Colonic mucosa (tissue), 4 donors: Measurements from ENCODE around the gene TRAF2. TPM values are rescaled to one million over a fixed set of nuclear protein-coding genes. Genes with fewer than 3 reads are reported as not detected.

Experiments
- DNase-seq: peaks from one replicate; pipeline ENCODE4 v3.0.0-alpha.2; 2020
- H3K27ac ChIP-seq: fragments of 200-600 bp; one replicate; pipeline ENCODE4 v1.8.0; 2021
- H3K27me3 ChIP-seq: fragments of 200-600 bp; one replicate; pipeline ENCODE4 v1.8.0; 2021
- H3K36me3 ChIP-seq: fragments of 200-600 bp; one replicate; pipeline ENCODE4 v1.8.0; 2021
- H3K4me1 ChIP-seq: fragments of 200-600 bp; one replicate; pipeline ENCODE4 v1.8.0; 2021; ENCODE audit warnings: mild to moderate bottlenecking
- H3K4me3 ChIP-seq: fragments of 200-600 bp; one replicate; pipeline ENCODE4 v1.8.0; 2021
- H3K9ac ChIP-seq, 2 donors: one replicate each; pipeline ENCODE4 v1.7.0; 2013; ENCODE audit warnings: control low read depth in 2 of 2, low read depth in 2 of 2, low read length in 2 of 2
- H3K9me3 ChIP-seq: fragments of 200-600 bp; one replicate; pipeline ENCODE4 v1.8.0; 2021
- intact Hi-C: fragments of 100-400 bp; cut with DNase I; formaldehyde crosslinking; loops from one replicate; pipeline ENCODE4 v1.14.1; 2022
- total RNA-seq, 2 donors: library from RNA; stranded (reverse); fragmentation: NEBNext Ultra II Directional in 1 of 2; extraction: Animal tissue kit (Norgen Biotek cat#: 25700) in 1 of 2; gene quantifications; one replicate each; pipeline ENCODE4 v1.2.1, GENCODE V29; 2021
- TF ChIP-seq, protein P1 (sequence below): fragments of 200-600 bp; IDR thresholded peaks from one replicate; pipeline ENCODE4 v1.8.0; 2022; ENCODE audit warnings: antibody characterized with exemption, mild to moderate bottlenecking
- donor health status: healthy.
- donor health status: DM: no; HTN: no; CAD: no.
- donor health status: DM: no; HTN: no; CAD: no.

Gene TRAF2
- total RNA-seq, 2 donors from 2014 or later = 22.4 to 50.6 TPM

DNA sequence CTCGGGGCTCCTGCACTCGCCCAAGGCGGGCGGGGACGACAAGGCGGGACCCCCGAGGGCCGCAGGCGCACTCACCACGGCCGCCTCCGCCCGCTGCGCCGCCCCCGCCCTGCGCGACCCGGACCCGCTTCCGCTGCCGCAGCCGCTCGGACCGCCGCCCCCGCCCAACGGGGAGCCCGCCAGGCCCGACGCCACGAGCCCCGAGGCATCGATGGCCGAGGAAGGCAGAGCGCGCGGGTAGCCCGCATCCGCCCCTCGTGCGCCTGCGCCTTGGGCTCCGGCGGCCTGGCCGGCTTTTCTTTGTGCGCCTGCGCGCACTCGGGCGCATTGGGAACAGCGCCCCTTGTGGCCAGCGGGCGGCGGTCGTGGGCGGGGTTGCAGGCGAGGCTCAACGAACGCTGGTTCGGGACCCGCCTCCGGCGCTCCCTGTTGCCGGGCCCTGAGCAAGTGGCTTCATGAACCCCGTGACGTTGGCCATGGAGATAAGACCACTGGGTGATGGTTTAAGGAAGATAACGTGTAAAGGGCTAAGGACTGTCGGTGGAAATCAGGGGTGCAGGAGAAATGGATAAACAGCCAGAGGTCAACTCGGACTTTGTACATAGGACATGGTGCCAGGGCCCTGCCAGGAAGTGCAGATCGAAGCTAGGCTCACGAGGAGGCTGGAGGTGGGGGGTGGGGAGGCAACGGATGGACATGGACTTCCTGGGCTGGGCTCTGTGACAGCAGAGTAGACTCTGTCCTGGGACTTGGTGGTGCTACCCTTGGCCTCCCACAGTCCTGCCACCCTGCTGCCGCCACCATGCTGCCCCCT is 58.4 kb downstream of the TRAF2 start, which contains the start of the genes C8G and FBXW5:
C8G (plus strand) TSS at position 725 of the 814 bp plus-strand sequence; CDS start at position 803, 78 bp downstream.
FBXW5 (minus strand) TSS at position 220 of the 814 bp plus-strand sequence. CDS start 655 bp downstream, outside the sequence.
- TF ChIP-seq, protein P1, sequence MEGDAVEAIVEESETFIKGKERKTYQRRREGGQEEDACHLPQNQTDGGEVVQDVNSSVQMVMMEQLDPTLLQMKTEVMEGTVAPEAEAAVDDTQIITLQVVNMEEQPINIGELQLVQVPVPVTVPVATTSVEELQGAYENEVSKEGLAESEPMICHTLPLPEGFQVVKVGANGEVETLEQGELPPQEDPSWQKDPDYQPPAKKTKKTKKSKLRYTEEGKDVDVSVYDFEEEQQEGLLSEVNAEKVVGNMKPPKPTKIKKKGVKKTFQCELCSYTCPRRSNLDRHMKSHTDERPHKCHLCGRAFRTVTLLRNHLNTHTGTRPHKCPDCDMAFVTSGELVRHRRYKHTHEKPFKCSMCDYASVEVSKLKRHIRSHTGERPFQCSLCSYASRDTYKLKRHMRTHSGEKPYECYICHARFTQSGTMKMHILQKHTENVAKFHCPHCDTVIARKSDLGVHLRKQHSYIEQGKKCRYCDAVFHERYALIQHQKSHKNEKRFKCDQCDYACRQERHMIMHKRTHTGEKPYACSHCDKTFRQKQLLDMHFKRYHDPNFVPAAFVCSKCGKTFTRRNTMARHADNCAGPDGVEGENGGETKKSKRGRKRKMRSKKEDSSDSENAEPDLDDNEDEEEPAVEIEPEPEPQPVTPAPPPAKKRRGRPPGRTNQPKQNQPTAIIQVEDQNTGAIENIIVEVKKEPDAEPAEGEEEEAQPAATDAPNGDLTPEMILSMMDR = peak; percentile 97
- H3K9me3 ChIP-seq = no peaks in the 10 kb centered on the region
- H3K9ac ChIP-seq = peak within 1 kb of the TSS; percentile 84 to 93
- peaks cover 26% of the 10 kb centered on the region for H3K36me3 ChIP-seq
- peak within 1 kb of the TSS; percentile 99 for H3K4me3 ChIP-seq
- no peaks in the 10 kb centered on the region for H3K27me3 ChIP-seq
- H3K4me1 ChIP-seq = peaks cover 10% of the 10 kb centered on the region
- intact Hi-C loops = loop anchor here (2.0 kb wide), 1 partner anchor 84 kb away; the partner anchor contains the start of gene ABCA2
- peak within 1 kb of the TSS; percentile 87 for H3K27ac ChIP-seq
- DNase-seq = peak; percentile 94

DNA sequence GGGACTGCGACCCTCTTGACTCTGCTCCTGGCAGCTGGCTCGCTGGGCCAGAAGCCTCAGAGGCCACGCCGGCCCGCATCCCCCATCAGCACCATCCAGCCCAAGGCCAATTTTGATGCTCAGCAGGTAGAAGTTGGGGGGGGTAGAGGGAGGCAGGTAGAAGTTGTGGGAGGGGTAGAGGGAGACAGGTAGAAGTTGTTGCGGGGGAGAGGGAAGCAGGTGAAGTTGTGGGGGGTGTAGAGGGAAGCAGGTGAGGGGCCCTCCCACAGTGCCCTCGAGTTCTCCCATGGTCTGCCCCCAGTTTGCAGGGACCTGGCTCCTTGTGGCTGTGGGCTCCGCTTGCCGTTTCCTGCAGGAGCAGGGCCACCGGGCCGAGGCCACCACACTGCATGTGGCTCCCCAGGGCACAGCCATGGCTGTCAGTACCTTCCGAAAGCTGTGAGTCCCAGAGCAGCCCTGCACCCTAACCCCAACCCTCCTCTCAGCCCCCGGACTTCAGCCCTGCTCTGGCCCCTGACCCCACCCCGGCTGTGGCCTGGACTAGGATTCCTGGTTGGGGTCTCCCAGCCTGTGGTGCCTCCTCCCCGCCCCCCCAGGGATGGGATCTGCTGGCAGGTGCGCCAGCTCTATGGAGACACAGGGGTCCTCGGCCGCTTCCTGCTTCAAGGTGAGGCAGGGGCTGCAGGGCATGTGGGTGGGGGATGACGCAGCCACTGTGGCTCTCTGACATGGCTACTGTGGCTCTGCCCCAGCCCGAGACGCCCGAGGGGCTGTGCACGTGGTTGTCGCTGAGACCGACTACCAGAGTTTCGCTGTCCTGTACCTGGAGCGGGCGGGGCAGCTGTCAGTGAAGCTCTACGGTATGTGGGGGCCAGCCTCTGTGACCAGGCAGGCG is 59.3 kb downstream of the TRAF2 start:
- no peaks in the 10 kb centered on the region for H3K27me3 ChIP-seq
- H3K36me3 ChIP-seq = peaks cover 22% of the 10 kb centered on the region
- peak overlapping the region in 1 of 2 donors; percentile 33 for H3K9ac ChIP-seq
- H3K4me3 ChIP-seq = no peak overlapping the region
- peaks cover 10% of the 10 kb centered on the region for H3K4me1 ChIP-seq
- intact Hi-C loops = loop anchor here (2.0 kb wide), 1 partner anchor 83 kb away; the partner anchor contains the start of gene ABCA2
- TF ChIP-seq, protein P1 = no peak
- no peak for DNase-seq
- no peaks in the 10 kb centered on the region for H3K9me3 ChIP-seq
- no peak overlapping the region for H3K27ac ChIP-seq

DNA sequence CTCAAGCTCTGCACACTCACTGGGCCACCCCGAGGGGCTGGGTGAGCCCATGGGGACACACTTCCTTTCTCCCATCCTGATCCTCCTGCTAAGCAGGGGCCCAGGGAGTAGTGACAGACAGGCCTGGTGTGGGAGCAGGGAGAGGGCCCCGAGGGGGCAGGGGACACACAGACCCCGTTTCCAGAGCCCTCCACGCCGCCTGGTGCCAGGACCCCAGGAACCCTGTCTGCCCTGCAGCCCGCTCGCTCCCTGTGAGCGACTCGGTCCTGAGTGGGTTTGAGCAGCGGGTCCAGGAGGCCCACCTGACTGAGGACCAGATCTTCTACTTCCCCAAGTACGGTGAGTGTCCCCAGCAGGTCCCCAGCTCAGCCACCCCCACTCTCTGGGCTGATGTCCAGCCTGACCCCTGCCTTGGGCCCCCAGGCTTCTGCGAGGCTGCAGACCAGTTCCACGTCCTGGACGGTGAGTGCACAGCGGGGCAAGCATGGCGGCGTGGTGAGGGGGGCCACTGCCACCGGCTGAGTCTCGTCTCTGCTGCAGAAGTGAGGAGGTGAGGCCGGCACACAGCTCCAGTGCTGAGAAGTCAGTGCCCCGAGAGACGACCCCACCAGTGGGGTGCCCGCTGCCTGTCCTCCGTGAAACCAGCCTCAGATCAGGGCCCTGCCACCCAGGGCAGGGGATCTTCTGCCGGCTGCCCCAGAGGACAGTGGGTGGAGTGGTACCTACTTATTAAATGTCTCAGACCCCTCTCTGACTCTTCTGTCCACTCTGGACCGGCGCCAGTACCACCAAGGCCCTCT is 60.1 kb downstream of the TRAF2 start:
- TF ChIP-seq, protein P1 = no peak
- no peak for DNase-seq
- H3K36me3 ChIP-seq = peaks cover 14% of the 10 kb centered on the region
- H3K9ac ChIP-seq = no peak overlapping the region
- peaks cover 11% of the 10 kb centered on the region for H3K4me1 ChIP-seq
- H3K27ac ChIP-seq = no peak overlapping the region
- intact Hi-C loops = no loop called here
- no peaks in the 10 kb centered on the region for H3K9me3 ChIP-seq
- no peak overlapping the region for H3K4me3 ChIP-seq
- no peaks in the 10 kb centered on the region for H3K27me3 ChIP-seq

DNA sequence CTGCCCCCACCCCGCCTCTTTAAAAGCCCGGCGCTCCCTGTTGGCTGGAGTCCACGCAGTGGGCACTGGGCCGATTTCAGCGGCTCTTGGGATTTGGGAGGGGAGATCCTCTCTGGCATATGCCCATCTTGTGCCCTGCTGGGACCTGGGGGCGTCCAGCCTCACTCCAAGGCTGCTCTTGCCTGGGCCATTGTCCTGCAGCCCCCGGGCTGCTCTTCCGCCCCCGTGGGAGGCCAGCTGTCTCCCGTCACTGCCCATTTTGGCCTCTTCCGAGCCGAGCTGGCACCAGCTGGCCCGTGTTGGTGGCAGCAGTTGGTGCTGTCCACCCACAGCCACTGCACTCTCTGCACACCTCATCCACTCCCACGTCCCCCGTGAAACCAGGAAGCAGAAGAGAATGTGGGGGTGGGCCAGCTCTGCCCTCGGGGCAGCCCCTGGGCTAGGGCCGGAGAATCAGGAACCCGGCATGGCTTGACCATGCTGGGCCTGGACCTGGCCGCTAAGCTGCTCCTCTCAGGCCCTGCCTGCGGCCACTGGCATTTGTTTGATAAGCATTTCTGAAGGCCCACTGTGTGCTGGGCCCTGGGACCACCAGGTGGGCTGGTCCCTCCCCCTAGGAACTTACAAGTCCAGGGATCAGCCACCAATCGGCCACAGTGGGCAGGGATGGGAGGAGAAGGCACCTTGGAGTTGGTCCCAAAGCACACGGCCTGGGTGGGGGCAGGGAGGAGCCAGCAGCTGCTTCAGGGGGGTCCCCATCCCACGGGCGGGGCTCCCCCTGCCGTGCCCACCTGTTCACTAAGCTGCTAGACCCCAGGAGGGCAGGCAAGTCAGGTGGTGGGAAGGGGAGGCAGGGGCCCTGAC is 60.9 kb downstream of the TRAF2 start:
- Histone ChIP-seq H3K36me3 (peaks cover 7% of the 10 kb centered on the region), H3K27ac (peak overlapping the region; percentile 98), H3K9me3 (no peaks in the 10 kb centered on the region), H3K9ac (peak overlapping the region in 1 of 2 donors; percentile 61), H3K27me3 (no peaks in the 10 kb centered on the region), H3K4me3 (no peak overlapping the region), H3K4me1 (peaks cover 13% of the 10 kb centered on the region)
- intact Hi-C loops = no loop called here
- TF ChIP-seq, protein P1 = no peak
- no peak for DNase-seq
